Hepatic stellate cell (primary cell): Measurements from ENCODE around the gene SGMS1.

Experiments
- DNase-seq: peaks from one replicate; pipeline ENCODE4 v3.0.0; 2011; ENCODE audit warnings: low spot score

The SGMS1 gene

GRCh38 chr10:50421026-50421719 is 202.6 kb downstream of the SGMS1 start:
- no peak for DNase-seq

- DNase-seq: no peak
These were observed 203.6 kb downstream of the SGMS1 start for GRCh38 chr10:50420196-50420595.

- no peak for DNase-seq
These were observed 204.0 kb downstream of the SGMS1 start for GRCh38 chr10:50419756-50420155.

GRCh38 chr10:50419091-50419490 is 204.7 kb downstream of the SGMS1 start:
- no peak for DNase-seq

GRCh38 chr10:50417886-50418830 is 205.6 kb downstream of the SGMS1 start:
- DNase-seq: peak; percentile 85

- no peak for DNase-seq
These were observed 206.3 kb downstream of the SGMS1 start for GRCh38 chr10:50417486-50417885.

- no peak for DNase-seq
These were observed 206.9 kb downstream of the SGMS1 start for GRCh38 chr10:50416881-50417280.

GRCh38 chr10:50416181-50416824 is 207.5 kb downstream of the SGMS1 start:
- DNase-seq: no peak

- DNase-seq: no peak
These were observed 208.5 kb downstream of the SGMS1 start for GRCh38 chr10:50415292-50415691.

- no peak for DNase-seq
These were observed 213.5 kb downstream of the SGMS1 start for GRCh38 chr10:50410066-50410811.

GRCh38 chr10:50407076-50407801 is 216.5 kb downstream of the SGMS1 start:
- no peak for DNase-seq

GRCh38 chr10:50406457-50407070 is 217.2 kb downstream of the SGMS1 start:
- DNase-seq: no peak

GRCh38 chr10:50405723-50406122 is 218.0 kb downstream of the SGMS1 start:
- no peak for DNase-seq

GRCh38 chr10:50404021-50404773 is 219.6 kb downstream of the SGMS1 start:
- DNase-seq: no peak

GRCh38 chr10:50403074-50403473 is 220.7 kb downstream of the SGMS1 start:
- no peak for DNase-seq

- no peak for DNase-seq
These were observed 221.3 kb downstream of the SGMS1 start for GRCh38 chr10:50402466-50402865.

- no peak for DNase-seq
These were observed 223.1 kb downstream of the SGMS1 start for GRCh38 chr10:50400694-50401093.

- DNase-seq: no peak
These were observed 224.9 kb downstream of the SGMS1 start for GRCh38 chr10:50398823-50399222.

GRCh38 chr10:50398381-50398780 is 225.4 kb downstream of the SGMS1 start:
- no peak for DNase-seq
